Measurements from ENCODE around the gene BICD1.

The BICD1 gene

GRCh38 chr12:32301216-32301615 is 194.6 kb downstream of the BICD1 start:
- no peak for DNase-seq (ENCODE audit: low spot score)
- H3K36me3 ChIP-seq (ENCODE audit: low read depth) = peaks cover 12% of the 10 kb centered on the region
- no peaks in the 10 kb centered on the region for H3K9me3 ChIP-seq (ENCODE audit: severe bottlenecking)
- H3K27me3 ChIP-seq (ENCODE audit: insufficient read depth, poor library complexity, severe bottlenecking) = no peaks in the 10 kb centered on the region
- TF ChIP-seq CTCF (IDR thresholded peaks at IDR 0.05; ENCODE audit: poor library complexity, severe bottlenecking) = no peak
- H3K27ac ChIP-seq (ENCODE audit: poor library complexity, severe bottlenecking) = no peak overlapping the region
- ATAC-seq (ENCODE audit: low read depth) = no peak
- H3K4me3 ChIP-seq (ENCODE audit: severe bottlenecking) = no peak overlapping the region
- H3K4me1 ChIP-seq (ENCODE audit: insufficient read depth, poor library complexity, severe bottlenecking) = no peaks in the 10 kb centered on the region

DNA sequence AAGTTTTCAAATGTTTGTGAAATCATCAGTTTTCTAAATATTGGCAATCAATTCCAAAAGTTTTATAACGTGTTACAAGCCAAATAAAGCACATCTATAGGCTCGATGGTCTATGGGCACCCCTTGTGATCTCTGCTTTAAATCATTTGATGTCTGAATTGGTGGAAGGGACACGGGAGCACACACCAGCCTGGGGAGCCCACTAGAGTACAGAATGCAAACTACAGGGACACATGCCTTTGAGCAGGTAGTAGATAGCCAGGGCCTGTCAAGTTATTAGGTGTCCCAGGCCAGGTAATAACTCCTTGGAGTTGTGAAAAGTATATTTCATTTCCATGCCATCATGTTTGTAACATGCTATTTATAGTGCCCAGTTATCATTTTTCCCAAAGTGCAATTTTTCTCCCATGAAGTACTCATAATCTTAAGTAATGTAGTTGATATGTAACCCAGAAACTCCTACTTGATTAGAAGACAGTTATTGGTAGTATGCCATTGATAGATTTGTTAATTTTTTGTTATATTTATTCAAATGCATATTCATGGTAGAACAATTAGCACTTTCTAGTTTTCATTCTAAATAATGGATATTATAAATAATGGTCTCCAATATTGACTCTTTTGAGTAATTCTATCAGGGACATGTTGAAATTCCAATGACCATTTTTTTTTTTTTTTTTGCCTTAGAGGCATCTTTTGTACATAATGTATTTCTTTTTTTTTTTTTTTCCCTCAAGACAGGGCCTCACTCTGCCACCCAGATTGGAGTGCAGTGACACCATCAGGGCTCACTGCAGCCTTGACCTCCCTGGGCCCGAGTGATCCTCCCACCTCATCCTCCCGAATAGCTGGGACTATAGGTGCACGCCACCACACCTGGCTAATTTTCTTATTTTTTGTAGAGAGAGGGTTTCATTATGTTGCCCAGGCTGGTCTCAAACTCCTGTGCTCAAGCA is 195.8 kb downstream of the BICD1 start:
- Histone ChIP-seq H3K4me1 (ENCODE audit: insufficient read depth, poor library complexity, severe bottlenecking) (no peaks in the 10 kb centered on the region), H3K27me3 (ENCODE audit: insufficient read depth, poor library complexity, severe bottlenecking) (no peaks in the 10 kb centered on the region), H3K4me3 (ENCODE audit: severe bottlenecking) (no peak overlapping the region), H3K27ac (ENCODE audit: poor library complexity, severe bottlenecking) (no peak overlapping the region), H3K9me3 (ENCODE audit: severe bottlenecking) (no peaks in the 10 kb centered on the region), H3K36me3 (ENCODE audit: low read depth) (peaks cover 12% of the 10 kb centered on the region)
- ATAC-seq (ENCODE audit: low read depth) (peak; percentile 93), DNase-seq (ENCODE audit: low spot score) (no peak)
- peak; percentile 80 for TF ChIP-seq CTCF (IDR thresholded peaks at IDR 0.05; ENCODE audit: poor library complexity, severe bottlenecking)

DNA sequence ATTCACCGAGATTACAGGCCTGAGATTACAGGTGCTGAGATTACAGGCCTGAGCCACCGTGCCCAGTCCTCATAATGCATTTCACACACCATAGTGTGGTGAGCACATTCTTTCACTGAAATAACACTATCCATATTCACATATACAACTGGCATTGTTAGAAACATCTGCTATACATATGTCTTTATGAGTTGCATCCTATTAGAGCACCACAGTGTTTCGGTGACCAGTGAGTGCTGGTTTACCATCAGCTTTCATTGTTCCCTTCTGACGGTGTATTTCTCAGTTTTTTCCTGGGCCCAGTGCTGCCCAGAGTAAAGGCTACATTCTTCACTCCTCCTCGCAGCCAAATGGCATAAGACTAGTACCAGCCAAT is 196.5 kb downstream of the BICD1 start:
- Histone ChIP-seq H3K27ac (ENCODE audit: poor library complexity, severe bottlenecking) (no peak overlapping the region), H3K4me1 (ENCODE audit: insufficient read depth, poor library complexity, severe bottlenecking) (no peaks in the 10 kb centered on the region), H3K27me3 (ENCODE audit: insufficient read depth, poor library complexity, severe bottlenecking) (no peaks in the 10 kb centered on the region), H3K36me3 (ENCODE audit: low read depth) (peaks cover 12% of the 10 kb centered on the region), H3K9me3 (ENCODE audit: severe bottlenecking) (no peaks in the 10 kb centered on the region), H3K4me3 (ENCODE audit: severe bottlenecking) (no peak overlapping the region)
- ATAC-seq (ENCODE audit: low read depth) = no peak
- no peak for TF ChIP-seq CTCF (IDR thresholded peaks at IDR 0.05; ENCODE audit: poor library complexity, severe bottlenecking)
- DNase-seq (ENCODE audit: low spot score) = no peak

GRCh38 chr12:32305163-32305562 is 198.5 kb downstream of the BICD1 start:
- TF ChIP-seq CTCF (IDR thresholded peaks at IDR 0.05; ENCODE audit: poor library complexity, severe bottlenecking) = peak; percentile 69

DNA sequence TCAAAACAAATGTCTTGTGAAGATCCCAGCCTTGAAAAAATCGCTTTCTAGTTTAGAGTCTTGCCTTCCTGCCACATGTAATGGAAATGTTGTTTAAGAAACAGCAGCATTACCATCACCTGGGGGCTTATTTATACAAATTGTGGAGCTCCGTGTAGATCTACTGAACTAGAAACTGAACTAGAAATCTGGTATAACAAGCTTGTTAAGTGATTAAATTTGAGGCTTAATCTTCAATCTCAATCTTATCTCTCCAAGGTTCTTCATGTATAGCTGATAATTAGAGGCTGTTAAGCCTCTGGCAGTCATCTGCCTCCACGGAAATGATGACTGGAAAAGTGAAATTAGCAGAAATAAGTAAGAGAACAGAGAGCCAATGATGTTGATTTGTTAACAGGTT is 200.7 kb downstream of the BICD1 start:
- Histone ChIP-seq H3K4me3 (ENCODE audit: severe bottlenecking) (no peak overlapping the region), H3K27me3 (ENCODE audit: insufficient read depth, poor library complexity, severe bottlenecking) (no peaks in the 10 kb centered on the region), H3K9me3 (ENCODE audit: severe bottlenecking) (no peaks in the 10 kb centered on the region), H3K36me3 (ENCODE audit: low read depth) (peaks cover 12% of the 10 kb centered on the region), H3K27ac (ENCODE audit: poor library complexity, severe bottlenecking) (no peak overlapping the region), H3K4me1 (ENCODE audit: insufficient read depth, poor library complexity, severe bottlenecking) (no peaks in the 10 kb centered on the region)
- DNase-seq (ENCODE audit: low spot score) (no peak), ATAC-seq (ENCODE audit: low read depth) (no peak)
- no peak for TF ChIP-seq CTCF (IDR thresholded peaks at IDR 0.05; ENCODE audit: poor library complexity, severe bottlenecking)

More at GRCh38 chr12:32305163-32305562, 198.5 kb downstream of the BICD1 start:
- Histone ChIP-seq H3K4me1 (ENCODE audit: insufficient read depth, poor library complexity, severe bottlenecking) (no peaks in the 10 kb centered on the region), H3K4me3 (ENCODE audit: severe bottlenecking) (no peak overlapping the region), H3K9me3 (ENCODE audit: severe bottlenecking) (no peaks in the 10 kb centered on the region), H3K36me3 (ENCODE audit: low read depth) (peaks cover 12% of the 10 kb centered on the region), H3K27ac (ENCODE audit: poor library complexity, severe bottlenecking) (no peak overlapping the region), H3K27me3 (ENCODE audit: insufficient read depth, poor library complexity, severe bottlenecking) (no peaks in the 10 kb centered on the region)
- DNase-seq (ENCODE audit: low spot score) (no peak), ATAC-seq (ENCODE audit: low read depth) (no peak)
